CD4-positive, alpha-beta T cell treated with Interferon alpha-2 for 1 hour (primary cell): ENCODE data around the gene LDLRAD4.
A peak's percentile ranks its signal among the peaks of the same experiment; 100 is the strongest.

Experiments used
- DNase-seq, 2 donors: peaks; one replicate each; pipeline ENCODE4 v3.0.0-alpha.2; 2020 to 2022

LDLRAD4 gene

DNA sequence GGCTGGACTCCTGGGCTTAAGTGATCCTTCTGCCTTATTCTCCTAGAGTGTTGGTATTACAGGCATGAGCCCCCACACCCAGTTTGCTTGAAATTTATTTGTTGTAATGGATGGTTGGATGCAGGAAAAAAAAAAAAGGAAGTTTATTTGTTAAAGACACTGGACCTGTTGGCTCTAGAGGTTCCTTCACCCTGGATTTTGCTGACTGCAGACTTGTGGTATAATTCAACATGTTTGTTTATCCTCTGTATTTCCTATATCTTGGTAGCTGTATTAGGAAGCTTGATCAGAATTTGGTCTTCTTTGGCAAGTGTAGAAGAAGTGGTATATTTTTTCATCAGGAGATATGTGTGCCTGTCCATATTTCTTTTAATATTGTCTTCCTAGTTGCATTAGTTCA lies 138.7 kb downstream of the LDLRAD4 start:
- no peak for DNase-seq

- DNase-seq: no peak
These were observed 140.7 kb downstream of the LDLRAD4 start for GRCh38 chr18:13359210-13359609.

GRCh38 chr18:13361431-13361830 lies 142.9 kb downstream of the LDLRAD4 start:
- DNase-seq: no peak

GRCh38 chr18:13362051-13362450 lies 143.5 kb downstream of the LDLRAD4 start:
- DNase-seq: no peak

DNA sequence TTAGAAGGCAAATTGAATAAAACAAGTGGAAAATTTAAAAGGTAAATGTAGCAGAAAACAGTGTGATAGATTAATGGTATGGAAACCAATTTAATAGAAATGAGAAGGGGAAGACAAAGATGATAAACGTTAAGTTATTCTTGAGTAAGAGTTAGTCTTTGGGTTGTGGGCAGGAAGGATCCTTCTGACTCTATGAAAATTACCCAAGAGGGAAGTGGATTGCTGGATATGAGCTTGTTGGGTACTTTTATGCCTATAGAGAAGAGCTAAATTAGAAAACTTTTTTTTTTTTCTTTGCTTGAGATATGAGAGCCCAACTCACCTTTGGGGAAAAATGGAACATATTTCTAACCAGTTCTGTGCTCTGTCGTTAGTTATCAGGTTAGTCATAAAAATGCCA lies 144.0 kb downstream of the LDLRAD4 start:
- no peak for DNase-seq

DNA sequence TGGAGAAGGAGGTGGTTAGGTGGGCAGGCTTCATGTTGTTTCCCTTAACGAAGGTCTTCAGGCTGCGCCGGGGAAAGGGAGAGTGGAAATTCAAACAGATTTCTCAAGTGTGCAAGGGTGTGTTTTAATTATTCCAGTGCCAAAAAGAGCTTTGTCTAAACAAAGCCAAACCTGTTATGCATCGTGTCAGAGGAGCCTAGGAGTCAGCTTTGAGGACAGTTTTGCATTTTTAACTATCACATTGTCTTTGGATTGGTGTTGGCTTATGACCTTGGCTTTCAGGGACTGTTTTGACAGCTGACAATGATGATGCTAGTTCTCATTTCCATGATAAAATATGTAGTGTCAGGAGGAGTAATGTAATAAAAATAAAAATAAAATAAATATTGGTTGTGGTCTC lies 144.8 kb downstream of the LDLRAD4 start:
- DNase-seq: no peak

GRCh38 chr18:13364721-13365205 lies 146.2 kb downstream of the LDLRAD4 start:
- DNase-seq: no peak

GRCh38 chr18:13366131-13366530 lies 147.6 kb downstream of the LDLRAD4 start:
- no peak for DNase-seq

GRCh38 chr18:13366541-13366940 lies 148.0 kb downstream of the LDLRAD4 start:
- no peak for DNase-seq

DNA sequence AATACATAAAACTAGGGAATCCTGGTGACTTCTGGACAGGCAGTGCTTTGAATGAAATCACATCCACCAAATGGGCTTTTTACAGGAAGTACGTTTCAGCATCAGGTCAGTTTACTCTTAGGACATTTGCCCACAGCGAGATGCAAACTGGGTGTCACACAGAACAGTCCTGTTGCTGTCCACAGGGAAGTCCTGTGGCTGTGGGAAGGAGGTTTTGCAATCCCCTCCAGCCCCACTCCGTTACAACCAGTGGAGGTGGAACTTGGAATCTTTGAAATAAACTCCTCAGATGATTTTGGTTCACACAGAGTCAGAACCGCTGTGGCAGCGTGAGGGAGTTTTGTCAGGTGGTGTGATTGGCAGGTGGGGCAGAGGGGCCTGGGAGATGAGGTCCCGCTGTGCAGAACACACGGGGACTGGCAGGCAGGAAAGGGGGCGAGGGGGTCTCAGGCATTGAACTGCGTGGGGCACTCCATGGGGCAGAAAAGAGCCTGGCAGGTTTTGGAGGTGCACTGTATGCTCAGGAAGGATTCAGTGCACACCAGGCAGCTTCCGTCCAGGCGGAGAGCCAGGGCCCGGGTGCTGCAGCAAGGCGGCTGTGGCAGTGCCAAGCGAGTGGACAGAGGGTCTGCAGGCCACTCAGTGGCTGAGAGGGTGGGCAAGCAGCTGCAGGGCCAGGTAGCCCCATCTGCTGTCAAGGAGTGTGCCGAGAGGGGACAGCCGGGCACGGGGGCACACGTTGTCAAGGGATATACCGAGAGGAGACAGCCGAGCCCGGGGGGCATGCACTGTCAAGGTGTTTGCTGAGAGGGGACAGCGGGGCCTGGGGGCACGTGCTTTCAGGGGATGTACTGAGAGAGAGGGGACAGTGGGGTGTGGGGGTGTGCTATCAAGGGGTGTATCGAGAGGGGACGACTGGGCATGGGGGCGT lies 148.7 kb downstream of the LDLRAD4 start:
- DNase-seq: no peak

- no peak for DNase-seq
These were observed 149.7 kb downstream of the LDLRAD4 start for GRCh38 chr18:13368080-13368813.

GRCh38 chr18:13369353-13369752 lies 150.8 kb downstream of the LDLRAD4 start:
- no peak for DNase-seq

DNA sequence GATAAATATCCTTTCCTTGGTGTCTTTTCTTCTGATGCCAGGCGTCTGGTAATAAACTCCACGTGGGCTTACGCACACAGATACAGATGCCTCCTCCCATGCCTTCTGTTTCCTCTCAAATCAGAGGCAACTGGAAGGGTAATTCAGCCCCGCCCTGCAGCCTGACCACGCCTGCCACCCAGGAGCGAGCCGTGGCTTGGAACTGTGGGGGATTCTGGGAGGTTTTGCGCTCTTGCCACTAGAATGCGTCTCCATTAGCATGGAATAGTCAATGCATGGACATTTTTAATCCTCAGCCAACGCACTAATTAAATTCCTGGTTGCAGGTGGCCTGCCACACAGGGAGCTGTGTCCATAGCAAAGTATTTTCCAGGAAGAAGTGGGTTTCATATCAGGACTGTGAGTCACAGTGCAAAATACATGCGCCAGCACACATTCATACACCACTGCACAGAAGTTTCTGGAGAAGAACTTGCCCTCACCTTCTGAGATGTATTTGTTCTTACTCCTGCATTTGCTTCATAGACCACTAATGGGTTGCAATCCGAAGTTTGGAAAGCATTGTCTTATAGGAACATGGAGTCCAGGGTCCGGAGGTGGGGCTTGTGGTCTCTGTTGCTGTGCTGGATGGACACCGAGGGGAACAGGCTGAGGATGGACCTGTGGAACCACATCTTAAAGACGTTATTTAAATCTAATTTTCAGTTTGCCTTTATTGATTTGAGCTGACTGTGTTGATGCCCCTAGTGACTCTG lies 151.4 kb downstream of the LDLRAD4 start:
- no peak for DNase-seq

DNA sequence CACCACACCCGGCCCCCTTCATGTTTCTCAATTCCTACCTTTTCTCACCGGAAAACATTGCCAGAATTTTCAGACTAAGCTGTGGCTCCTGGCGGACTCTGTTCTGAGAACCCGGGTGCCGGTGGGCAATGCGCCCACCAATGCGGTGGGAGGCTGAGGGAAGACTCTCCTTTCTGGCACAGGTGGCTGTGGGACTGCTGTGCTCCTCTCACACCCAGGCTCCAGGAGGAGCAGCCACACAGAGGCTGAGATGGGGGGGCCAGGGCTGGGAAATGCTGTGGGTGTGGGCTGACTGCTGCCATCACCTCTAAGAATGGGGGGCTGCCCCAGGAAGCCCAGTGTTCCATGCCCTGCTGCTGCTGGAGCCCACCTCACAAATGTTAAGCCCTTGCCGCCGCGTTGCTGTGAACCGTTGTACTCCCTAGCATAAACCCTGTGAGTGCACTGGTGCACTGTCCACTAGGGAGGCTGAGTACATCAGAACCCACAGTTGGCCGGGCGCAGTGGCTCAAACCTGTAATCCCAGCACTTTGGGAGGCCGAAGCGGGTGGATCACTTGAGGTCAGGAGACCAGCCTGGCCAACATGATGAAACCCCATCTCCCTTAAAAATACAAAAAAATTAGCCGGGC lies 152.6 kb downstream of the LDLRAD4 start:
- no peak for DNase-seq

GRCh38 chr18:13371689-13372418 lies 153.3 kb downstream of the LDLRAD4 start:
- DNase-seq: no peak

DNA sequence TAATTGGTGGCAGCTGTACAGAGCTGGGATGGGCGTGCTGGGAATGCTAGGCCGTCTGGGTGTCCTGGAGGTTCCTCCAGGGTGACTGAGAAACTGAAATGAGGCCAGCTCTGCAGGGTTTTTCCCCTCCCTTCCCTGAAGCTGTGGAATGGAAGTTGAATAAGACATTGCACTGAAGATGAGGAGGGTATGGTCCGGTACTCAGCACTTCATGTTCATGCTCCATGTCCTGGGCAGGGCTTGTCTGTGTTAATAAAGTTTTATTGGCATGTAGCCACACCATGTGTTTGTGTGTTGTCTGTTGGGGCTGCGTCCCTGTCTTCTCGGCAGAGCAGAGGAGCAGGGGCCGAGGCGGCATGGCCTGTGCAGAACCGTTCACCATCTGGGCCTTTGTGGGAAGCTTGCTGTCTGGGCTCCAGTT lies 154.0 kb downstream of the LDLRAD4 start:
- no peak for DNase-seq

DNA sequence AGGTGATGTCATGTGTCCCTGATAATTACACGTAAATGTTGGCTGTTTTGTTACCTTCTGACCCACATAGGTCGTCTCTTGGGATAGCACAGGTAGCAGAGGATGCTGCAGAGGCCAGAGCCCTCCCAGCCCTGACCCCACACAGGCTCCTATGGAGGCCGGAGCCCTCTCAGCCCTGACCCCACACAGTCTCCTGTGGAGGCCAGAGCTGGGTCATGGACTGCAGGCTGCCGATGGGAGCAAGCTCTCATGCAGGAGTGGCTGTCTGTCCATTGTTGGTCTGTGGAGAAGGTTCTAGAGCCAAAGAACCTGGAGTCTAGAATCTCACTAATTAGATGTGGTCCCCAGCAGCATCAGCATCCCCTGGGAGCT lies 155.5 kb downstream of the LDLRAD4 start:
- DNase-seq: no peak

- no peak for DNase-seq
These were observed 156.1 kb downstream of the LDLRAD4 start for GRCh38 chr18:13374468-13375301.

DNA sequence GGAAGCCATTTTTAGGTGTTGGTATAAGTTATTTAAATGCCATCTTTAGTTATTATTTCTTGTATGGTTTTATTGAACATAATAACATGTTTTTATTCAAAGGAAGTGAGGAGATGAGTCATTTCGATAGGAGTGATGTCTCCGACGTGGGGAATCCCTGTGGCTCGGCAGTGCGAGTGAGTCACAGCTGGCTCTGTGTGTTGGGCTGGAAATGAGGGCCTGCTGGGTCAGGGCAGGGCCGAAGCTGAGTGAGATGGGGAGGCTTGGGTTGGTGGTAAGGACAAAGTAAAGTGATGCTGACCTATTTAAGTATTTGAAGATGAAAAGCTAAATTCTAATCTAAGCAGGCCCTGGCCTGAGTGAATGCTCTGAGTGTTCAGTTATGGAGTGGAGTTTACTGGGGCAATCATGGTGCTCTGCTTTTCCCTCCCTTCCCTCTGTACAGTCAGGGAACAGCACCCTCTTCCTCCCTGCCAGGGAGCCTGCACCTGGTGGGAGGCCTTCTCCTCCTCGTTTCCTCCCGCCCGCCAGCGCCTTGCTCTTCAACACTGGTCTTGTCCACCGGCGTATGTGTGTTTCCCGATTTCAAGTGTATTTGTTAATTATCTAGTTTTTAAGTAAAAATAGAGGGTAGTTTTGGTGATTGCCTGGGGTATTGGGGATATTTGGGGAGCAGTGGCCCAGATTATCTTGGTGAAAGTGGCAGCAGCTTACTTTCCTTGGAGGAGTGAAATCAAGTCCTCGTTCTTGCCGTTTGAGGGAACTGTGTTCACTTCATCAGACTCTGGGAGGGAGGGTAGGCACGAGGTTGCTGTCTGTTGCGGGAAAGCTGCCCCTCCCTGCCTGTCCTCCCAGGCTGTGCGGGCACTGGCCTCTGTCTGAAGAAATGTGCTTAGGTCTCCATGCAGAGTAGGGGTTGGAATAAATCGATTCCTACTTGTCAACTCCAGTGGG lies 157.0 kb downstream of the LDLRAD4 start:
- DNase-seq: peak; percentile 76 to 82
